ENCODE results near the gene RND2. TPM values are rescaled to one million over a fixed set of nuclear protein-coding genes. Genes with fewer than 3 reads are reported as not detected.

RND2 gene
- total and polyA plus RNA-seq, 3 donors from 2014 or later = 15.7 to 48.7 (median 33.1) TPM

DNA sequence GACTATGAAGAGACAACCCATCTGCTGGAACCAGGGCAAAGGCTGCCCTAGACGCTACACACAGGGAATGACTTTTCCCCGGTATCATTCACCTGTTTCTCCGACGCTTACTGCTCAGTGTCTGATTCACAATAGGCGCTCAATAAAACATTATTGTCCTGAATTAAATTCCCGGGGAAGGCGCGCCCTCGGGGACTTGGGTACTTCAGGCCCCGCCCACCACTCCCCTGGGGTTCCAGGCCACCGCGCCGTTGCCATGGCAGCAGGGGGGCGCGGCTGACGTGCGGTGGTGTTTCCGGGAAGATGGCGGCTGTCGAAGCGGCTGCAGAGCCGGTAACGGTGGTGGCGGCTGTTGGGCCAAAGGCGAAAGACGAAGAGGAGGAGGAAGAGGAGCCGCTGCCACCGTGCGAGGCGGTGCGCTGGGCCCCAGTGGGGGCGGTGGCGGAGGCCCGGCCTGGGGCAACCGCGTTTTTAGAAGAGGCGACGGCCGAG is 44.7 kb upstream of the RND2 start, which contains the start of gene RUNDC1:
Gene RUNDC1, plus strand, starts transcription at position 292 of the 492 bp plus-strand sequence. Its CDS starts 12 bp downstream, at position 304.
- Histone ChIP-seq H3K9me3 (no peaks in the 10 kb centered on the region), H3K36me3 (ENCODE audit: low read depth, missing control alignments) (no peaks in the 10 kb centered on the region), H3K27ac (peak within 1 kb of the TSS; percentile 37 to 87), H3K27me3 (no peaks in the 10 kb centered on the region), H3K4me3 (peak within 1 kb of the TSS; percentile 78 to 96), H3K4me1 (peaks cover 11% of the 10 kb centered on the region)
- intact Hi-C loops (cut with DNase I; ENCODE audit: low total_unique reads) = no loop called here
- TF ChIP-seq POLR2A (IDR thresholded peaks at IDR 0.05) = no peak
- TF ChIP-seq, protein P1, sequence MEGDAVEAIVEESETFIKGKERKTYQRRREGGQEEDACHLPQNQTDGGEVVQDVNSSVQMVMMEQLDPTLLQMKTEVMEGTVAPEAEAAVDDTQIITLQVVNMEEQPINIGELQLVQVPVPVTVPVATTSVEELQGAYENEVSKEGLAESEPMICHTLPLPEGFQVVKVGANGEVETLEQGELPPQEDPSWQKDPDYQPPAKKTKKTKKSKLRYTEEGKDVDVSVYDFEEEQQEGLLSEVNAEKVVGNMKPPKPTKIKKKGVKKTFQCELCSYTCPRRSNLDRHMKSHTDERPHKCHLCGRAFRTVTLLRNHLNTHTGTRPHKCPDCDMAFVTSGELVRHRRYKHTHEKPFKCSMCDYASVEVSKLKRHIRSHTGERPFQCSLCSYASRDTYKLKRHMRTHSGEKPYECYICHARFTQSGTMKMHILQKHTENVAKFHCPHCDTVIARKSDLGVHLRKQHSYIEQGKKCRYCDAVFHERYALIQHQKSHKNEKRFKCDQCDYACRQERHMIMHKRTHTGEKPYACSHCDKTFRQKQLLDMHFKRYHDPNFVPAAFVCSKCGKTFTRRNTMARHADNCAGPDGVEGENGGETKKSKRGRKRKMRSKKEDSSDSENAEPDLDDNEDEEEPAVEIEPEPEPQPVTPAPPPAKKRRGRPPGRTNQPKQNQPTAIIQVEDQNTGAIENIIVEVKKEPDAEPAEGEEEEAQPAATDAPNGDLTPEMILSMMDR (IDR thresholded peaks at IDR 0.05) = no peak
- peak; percentile 96 for DNase-seq
- 0 to 1% methylated on average over 13 to 39 of the region's 39 CpGs for WGBS, 2 donors

GRCh38 chr17:42980766-42981397 is 44.1 kb upstream of the RND2 start:
- peak overlapping the region; percentile 37 to 87 for H3K27ac ChIP-seq
- no peak for TF ChIP-seq POLR2A (IDR thresholded peaks at IDR 0.05)
- TF ChIP-seq, protein P1 (IDR thresholded peaks at IDR 0.05) = no peak
- no peaks in the 10 kb centered on the region for H3K9me3 ChIP-seq
- H3K36me3 ChIP-seq (ENCODE audit: low read depth, missing control alignments) = no peaks in the 10 kb centered on the region
- peak overlapping the region; percentile 78 to 96 for H3K4me3 ChIP-seq
- peaks cover 11% of the 10 kb centered on the region for H3K4me1 ChIP-seq
- no peaks in the 10 kb centered on the region for H3K27me3 ChIP-seq
- intact Hi-C loops (cut with DNase I; ENCODE audit: low total_unique reads) = no loop called here
- 0% methylated on average over 19 to 67 of the region's 67 CpGs for WGBS, 2 donors
- peak; percentile 72 for DNase-seq

- no peaks in the 10 kb centered on the region for H3K36me3 ChIP-seq (ENCODE audit: low read depth, missing control alignments)
- DNase-seq = no peak
- TF ChIP-seq, protein P1 (IDR thresholded peaks at IDR 0.05) = no peak
- no peak for TF ChIP-seq POLR2A (IDR thresholded peaks at IDR 0.05)
- intact Hi-C loops (cut with DNase I; ENCODE audit: low total_unique reads) = no loop called here
- no peak overlapping the region for H3K27ac ChIP-seq
- no peak overlapping the region for H3K4me3 ChIP-seq
- no peaks in the 10 kb centered on the region for H3K9me3 ChIP-seq
- H3K27me3 ChIP-seq = no peaks in the 10 kb centered on the region
- H3K4me1 ChIP-seq = peaks cover 11% of the 10 kb centered on the region
Measured at GRCh38 chr17:42982266-42982665, 42.8 kb upstream of the RND2 start.

GRCh38 chr17:42985225-42985624 is 39.8 kb upstream of the RND2 start:
- no peaks in the 10 kb centered on the region for H3K9me3 ChIP-seq
- 0% methylated on average over 1 of the region's 1 CpG for WGBS, 2 donors
- H3K27ac ChIP-seq = no peak overlapping the region
- DNase-seq = no peak
- no peaks in the 10 kb centered on the region for H3K27me3 ChIP-seq
- H3K4me3 ChIP-seq = no peak overlapping the region
- TF ChIP-seq, protein P1 (IDR thresholded peaks at IDR 0.05) = no peak
- no peak for TF ChIP-seq POLR2A (IDR thresholded peaks at IDR 0.05)
- no peaks in the 10 kb centered on the region for H3K36me3 ChIP-seq (ENCODE audit: low read depth, missing control alignments)
- H3K4me1 ChIP-seq = peaks cover 6% of the 10 kb centered on the region
- intact Hi-C loops (cut with DNase I; ENCODE audit: low total_unique reads) = no loop called here

- intact Hi-C loops (cut with DNase I; ENCODE audit: low total_unique reads) = no loop called here
- no peak for DNase-seq
- TF ChIP-seq, protein P1 (IDR thresholded peaks at IDR 0.05) = no peak
- TF ChIP-seq POLR2A (IDR thresholded peaks at IDR 0.05) = no peak
- no peak overlapping the region for H3K4me3 ChIP-seq
- H3K27ac ChIP-seq = no peak overlapping the region
- H3K27me3 ChIP-seq = no peaks in the 10 kb centered on the region
- WGBS, 2 donors = 85 to 90% methylated on average over 5 of the region's 5 CpGs
- H3K36me3 ChIP-seq (ENCODE audit: low read depth, missing control alignments) = no peaks in the 10 kb centered on the region
- no peaks in the 10 kb centered on the region for H3K4me1 ChIP-seq
- H3K9me3 ChIP-seq = no peaks in the 10 kb centered on the region
Measured at GRCh38 chr17:42989141-42989540, 35.9 kb upstream of the RND2 start.

Data from testis (tissue), 3 donors.